Natural killer cell (primary cell): Measurements from ENCODE around the gene ADSS2. TPM values are rescaled to one million over a fixed set of nuclear protein-coding genes. Genes with fewer than 3 reads are reported as not detected.

Experiments used
- ATAC-seq, 3 donors: fragments of 150-1000 bp in 2 of 3; fragments of 200-7000 bp in 1 of 3; cut with Tn5 transposase; 1 replicate in 1 of 3; 2 replicates in 2 of 3; pipeline ENCODE4 v1.10.0; 2021; ENCODE audit warnings: mild to moderate bottlenecking in 2 of 3, moderate library complexity in 2 of 3
- DNase-seq, 2 donors: peaks; one replicate each; pipeline versions ENCODE4 v3.0.0 to v3.0.0-alpha.2; 2013 to 2021; ENCODE audit warnings: mixed read lengths in 1 of 2
- H3K27ac ChIP-seq: one replicate; pipeline ENCODE4 v1.5.1; 2013; ENCODE audit warnings: mild to moderate bottlenecking, low read length
- H3K27me3 ChIP-seq: one replicate; pipeline ENCODE4 v1.6.1; 2013; ENCODE audit warnings: low read length; ENCODE audit not compliant: control insufficient read depth, insufficient read depth
- H3K36me3 ChIP-seq: one replicate; pipeline ENCODE4 v1.6.1; 2013; ENCODE audit warnings: low read length; ENCODE audit not compliant: control insufficient read depth, insufficient read depth
- H3K4me1 ChIP-seq: one replicate; pipeline ENCODE4 v1.6.1; 2013; ENCODE audit warnings: low read length; ENCODE audit not compliant: control insufficient read depth, insufficient read depth
- H3K4me3 ChIP-seq: one replicate; pipeline ENCODE4 v1.5.1; 2013; ENCODE audit warnings: low read length
- H3K9me3 ChIP-seq: one replicate; pipeline ENCODE4 v1.6.1; 2013; ENCODE audit warnings: low read length; ENCODE audit not compliant: control insufficient read depth, insufficient read depth
- H3K27ac Mint-ChIP-seq, 2 donors: one replicate each; pipeline ENCODE4 v1.8.0; 2022; ENCODE audit warnings: mild to moderate bottlenecking in 2 of 2, mixed read lengths in 2 of 2, moderate library complexity in 1 of 2
- H3K27me3 Mint-ChIP-seq, 2 donors: one replicate each; pipeline ENCODE4 v1.8.0; 2022; ENCODE audit warnings: low read depth in 2 of 2, mixed read lengths in 2 of 2
- H3K36me3 Mint-ChIP-seq: one replicate; pipeline ENCODE4 v1.8.0; 2022; ENCODE audit warnings: mixed read lengths
- H3K4me1 Mint-ChIP-seq, 2 donors: one replicate each; pipeline ENCODE4 v1.8.0; 2022; ENCODE audit warnings: mixed read lengths in 2 of 2
- H3K4me3 Mint-ChIP-seq: one replicate; pipeline ENCODE4 v1.8.0; 2022; ENCODE audit warnings: mild to moderate bottlenecking, moderate library complexity, mixed read lengths
- H3K9me3 Mint-ChIP-seq, 2 donors: one replicate each; pipeline ENCODE4 v1.8.0; 2022; ENCODE audit warnings: mixed read lengths in 2 of 2
- CTCF ChIP-seq: fragments of 200-600 bp; IDR thresholded peaks from one replicate; pipeline ENCODE4 v1.8.0; 2022; ENCODE audit warnings: antibody characterized with exemption
- WGBS: methylation state at CpG from one replicate; pipeline ENCODE4 v1.1.7; 2013; ENCODE audit warnings: missing lambda C conversion rate; ENCODE audit not compliant: insufficient coverage; 5-methylcytosine and 5-hydroxymethylcytosine counted together
- intact Hi-C: fragments of 100-400 bp; cut with micrococcal nuclease; formaldehyde crosslinking; loops from one replicate; pipeline ENCODE4 v1.14.2; 2022
- total RNA-seq, 4 donors: library from RNA; stranded (reverse); fragments of 120-200 nt in 1 of 4; gene quantifications; one replicate each; pipeline versions ENCODE4 v1.2.3 to v1.2.4, GENCODE V29; 2013 to 2022

ADSS2 gene
- total RNA-seq, 3 donors from 2014 or later (not counting 1 experiment from before 2014, with no cell fraction given) = 49.2 to 67.9 (median 54.8) TPM

- DNase-seq = no peak
- H3K4me1 ChIP-seq = no peaks in the 10 kb centered on the region
- no peak for TF ChIP-seq CTCF
- H3K27me3 ChIP-seq = no peaks in the 10 kb centered on the region
- H3K4me3 ChIP-seq = no peak overlapping the region
- H3K36me3 Mint-ChIP-seq = no peaks in the 10 kb centered on the region
- intact Hi-C loops = no loop called here
- no peaks in the 10 kb centered on the region for H3K9me3 Mint-ChIP-seq
- H3K36me3 ChIP-seq = no peaks in the 10 kb centered on the region
- no peak overlapping the region for H3K4me3 Mint-ChIP-seq
- no peak for ATAC-seq
- H3K9me3 ChIP-seq = no peaks in the 10 kb centered on the region
- no peak overlapping the region for H3K27ac ChIP-seq
- H3K4me1 Mint-ChIP-seq = no peaks in the 10 kb centered on the region
- WGBS = no CpG with 5 or more reads among the region's 3 CpGs
- H3K27ac Mint-ChIP-seq = no peak overlapping the region
- H3K27me3 Mint-ChIP-seq = no peaks in the 10 kb centered on the region
Observed at GRCh38 chr1:244362476-244362875, 89.2 kb downstream of the ADSS2 start.

- no peaks in the 10 kb centered on the region for H3K9me3 Mint-ChIP-seq
- intact Hi-C loops = no loop called here
- Histone ChIP-seq H3K4me1 (no peaks in the 10 kb centered on the region), H3K9me3 (no peaks in the 10 kb centered on the region), H3K27me3 (no peaks in the 10 kb centered on the region), H3K4me3 (no peak overlapping the region), H3K36me3 (no peaks in the 10 kb centered on the region), H3K27ac (no peak overlapping the region)
- no peak overlapping the region for H3K4me3 Mint-ChIP-seq
- TF ChIP-seq CTCF = no peak
- no peak for ATAC-seq
- H3K27ac Mint-ChIP-seq = no peak overlapping the region
- no peaks in the 10 kb centered on the region for H3K27me3 Mint-ChIP-seq
- 97% methylated on average over 5 of the region's 5 CpGs for whole genome bisulfite sequencing
- H3K36me3 Mint-ChIP-seq = no peaks in the 10 kb centered on the region
- DNase-seq = no peak
- H3K4me1 Mint-ChIP-seq = no peaks in the 10 kb centered on the region
Observed at GRCh38 chr1:244361764-244362473, 89.8 kb downstream of the ADSS2 start.

Other genes starting within 250 kb of the ADSS2 start
- gene CATSPERE, start 9.4 kb upstream of the ADSS2 start, total RNA-seq = 1 to 10 TPM in 1 of 3 donors, under 1 TPM in 2; 0.79 to 1.4 (median 0.80) TPM
- 10 to 100 TPM; 24.1 to 30.5 (median 25.4) TPM for gene DESI2, start 201.2 kb upstream of the ADSS2 start, total RNA-seq